SJSA1 (cell line): ENCODE data around the gene CTAGE1. TPM values are rescaled to one million over a fixed set of nuclear protein-coding genes. Genes with fewer than 3 reads are reported as not detected.

Experiments used
- total RNA-seq: library from RNA; depleted of rRNA; stranded (reverse); fragments of >200 nt; shearing (Covaris generic); gene quantifications from 2 replicates; pipeline ENCODE4 v1.2.3, GENCODE V29; 2014; rRNA removed

Gene CTAGE1
- total RNA-seq, 1 experiment from 2014 or later = 0.11 TPM

Other genes with a start within 250 kb of the CTAGE1 start
- gene GATA6, start 248.3 kb downstream of the CTAGE1 start, total RNA-seq = 3.5 and 8.8 TPM in 2 replicates